NCI-H345 (cell line): ENCODE results near the gene ST7.
"Not testable (repeated sequence)": the region's sequence is repeated elsewhere in the genome, so short reads cannot be mapped to it uniquely, and the experiment has no call there.

Source experiments
- DNase-seq: peaks from one replicate; lab custom pipeline; 2025; lab: John Stamatoyannopoulos, UW

The ST7 gene

DNA sequence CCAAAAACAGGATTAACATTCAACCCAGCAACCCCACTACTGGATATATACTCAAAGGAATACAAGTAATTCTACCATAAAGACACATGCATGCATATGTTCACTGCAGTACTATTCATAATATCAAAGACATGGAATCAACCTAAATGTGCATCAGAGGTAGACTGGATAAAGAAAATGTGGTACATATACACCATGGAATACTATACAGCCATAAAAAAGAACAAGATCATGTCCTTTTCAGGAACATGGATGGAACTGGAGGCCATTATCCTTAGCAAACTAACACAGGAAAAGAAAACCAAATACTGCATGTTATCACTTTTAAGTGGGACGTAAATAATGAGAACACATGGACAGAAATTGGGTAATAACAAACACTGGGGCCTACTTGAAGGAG is 77.5 kb downstream of the ST7 start:
- DNase-seq = not testable (repeated sequence)

DNA sequence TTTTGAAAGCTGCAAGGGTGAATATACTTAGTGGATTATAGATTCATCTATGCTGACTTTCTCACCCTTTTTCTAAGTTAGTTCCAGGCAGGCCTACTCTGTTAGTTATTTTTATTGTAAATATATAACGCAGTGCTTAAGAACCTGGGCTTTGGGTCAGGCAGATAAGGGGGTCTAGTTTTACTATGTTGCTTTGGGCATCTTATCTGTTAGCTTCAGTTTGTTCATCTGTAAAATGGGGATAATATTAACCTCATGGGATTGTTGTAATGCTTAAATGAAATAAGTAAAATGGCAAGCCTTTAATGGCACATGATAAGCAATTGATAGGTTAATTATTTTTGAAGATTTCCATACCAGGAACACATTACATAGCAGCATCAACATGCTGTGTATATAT is 79.5 kb downstream of the ST7 start:
- no peak for DNase-seq

DNA sequence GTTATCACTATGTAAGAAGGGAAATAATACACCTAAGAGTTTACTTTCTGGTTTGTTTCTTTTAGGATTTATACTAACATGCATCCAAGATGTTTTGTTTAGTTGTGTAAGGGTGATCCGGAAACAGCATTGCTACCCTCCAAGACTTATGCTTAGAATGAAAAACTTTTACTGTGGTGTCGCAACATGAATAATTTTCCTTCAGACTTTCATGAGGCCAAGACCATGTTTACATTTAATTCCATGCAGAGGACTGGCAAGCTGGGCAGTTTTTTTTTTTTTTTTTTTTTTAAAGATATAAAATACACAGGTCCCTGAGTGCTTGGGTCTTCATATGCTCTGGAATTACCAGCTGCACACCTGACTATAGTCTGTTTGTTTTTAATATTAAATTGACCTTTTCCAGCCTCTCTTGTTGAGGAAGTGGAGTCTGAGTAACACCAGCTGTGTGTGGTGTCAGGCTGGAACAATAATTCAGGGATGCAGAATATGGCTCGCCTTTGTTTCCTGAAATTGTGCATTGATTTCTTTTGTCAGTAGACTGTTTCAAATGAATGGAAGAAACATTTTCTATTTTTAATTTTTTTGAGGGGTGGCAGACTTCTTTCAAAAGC is 81.7 kb downstream of the ST7 start:
- DNase-seq = peak; percentile 17

GRCh38 chr7:117035465-117035862 is 82.2 kb downstream of the ST7 start:
- no peak for DNase-seq

DNA sequence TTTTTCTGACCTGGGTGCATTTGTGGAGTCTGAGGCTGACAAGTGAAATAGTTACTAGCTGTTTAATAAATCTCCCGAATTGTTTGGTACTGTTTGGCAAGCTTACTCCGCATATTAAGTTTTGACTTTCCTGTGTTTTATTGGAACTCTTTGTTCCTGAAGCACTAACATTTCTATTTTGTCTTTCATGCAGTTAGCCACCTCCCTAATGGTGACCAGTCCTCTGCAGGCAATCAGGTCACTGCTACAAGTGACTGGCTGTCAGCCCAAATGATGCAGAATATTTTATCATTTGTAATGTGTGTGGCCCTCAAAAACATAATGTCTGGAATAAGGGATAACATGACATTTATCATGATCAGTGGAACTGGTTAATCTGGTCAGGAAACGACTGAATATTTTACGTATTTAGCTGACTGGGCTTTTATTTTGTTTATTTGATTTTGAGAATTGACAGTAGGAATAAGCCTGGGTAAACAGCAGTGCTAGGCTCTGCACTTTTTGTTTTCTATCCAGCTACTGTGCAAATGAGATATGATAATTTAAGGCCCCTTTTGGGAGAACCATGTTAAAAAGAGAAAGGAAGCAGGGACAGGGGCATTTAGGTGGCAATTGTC is 82.9 kb downstream of the ST7 start:
- DNase-seq = no peak

GRCh38 chr7:117036836-117037235 is 83.5 kb downstream of the ST7 start:
- no peak for DNase-seq

DNA sequence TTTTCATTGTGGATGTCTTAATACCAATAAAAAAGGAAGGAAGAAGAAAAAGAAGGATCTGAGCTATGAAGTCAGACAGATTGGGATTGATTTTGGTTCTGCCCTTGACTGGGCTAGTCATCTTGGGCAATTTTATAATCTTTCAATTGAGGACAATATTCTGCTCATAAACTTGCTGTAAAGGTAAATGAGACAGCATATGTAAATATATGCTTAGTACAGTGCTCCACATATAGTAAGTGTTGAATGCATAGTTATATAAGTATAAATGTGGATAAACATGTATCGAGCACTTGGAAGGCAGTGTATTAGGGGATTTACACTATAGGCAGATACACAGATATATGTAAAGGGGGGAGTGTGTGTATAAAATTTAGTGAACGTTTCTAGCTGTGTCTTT is 85.1 kb downstream of the ST7 start:
- DNase-seq = no peak

GRCh38 chr7:117041007-117041406 is 87.7 kb downstream of the ST7 start:
- DNase-seq = no peak

DNA sequence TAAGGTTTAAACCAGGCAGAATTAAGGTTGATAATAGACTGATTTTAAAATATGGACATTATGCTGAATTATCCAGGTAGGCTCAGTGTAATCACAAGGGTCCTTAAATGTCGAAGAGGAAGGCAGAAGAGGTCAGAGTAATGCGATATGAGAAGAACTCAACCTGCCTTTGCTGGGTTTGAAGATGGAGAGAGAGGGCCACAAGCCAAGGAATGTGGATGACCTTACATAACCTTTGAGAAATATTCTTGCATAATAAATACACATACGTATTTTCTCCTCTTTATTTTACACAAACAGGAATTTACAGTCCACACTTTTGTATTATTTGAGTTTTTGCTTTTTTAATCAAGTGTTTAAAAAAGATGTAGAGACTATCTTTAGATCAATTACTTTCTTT is 88.5 kb downstream of the ST7 start:
- DNase-seq = no peak

- DNase-seq = no peak
Observed at GRCh38 chr7:117043108-117043825, 90.0 kb downstream of the ST7 start.

DNA sequence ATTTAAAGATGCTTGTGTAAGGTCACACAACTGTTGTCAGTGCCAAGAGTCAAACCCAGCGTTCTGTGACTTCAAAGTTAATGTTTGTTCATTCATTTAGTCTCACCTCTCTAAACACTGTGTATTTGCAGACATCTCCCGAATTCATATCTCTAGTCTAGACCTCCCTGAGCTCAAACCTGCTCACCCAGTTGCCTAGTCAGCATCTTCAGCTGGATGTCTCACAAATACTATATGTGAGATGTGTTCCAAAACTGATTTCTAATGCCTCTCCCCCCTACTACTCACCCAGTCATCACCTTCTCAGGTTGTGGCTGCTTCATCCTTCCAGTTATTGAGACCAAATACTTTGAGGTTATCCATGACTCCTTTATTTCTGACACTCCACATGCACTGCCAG is 91.4 kb downstream of the ST7 start:
- no peak for DNase-seq

DNA sequence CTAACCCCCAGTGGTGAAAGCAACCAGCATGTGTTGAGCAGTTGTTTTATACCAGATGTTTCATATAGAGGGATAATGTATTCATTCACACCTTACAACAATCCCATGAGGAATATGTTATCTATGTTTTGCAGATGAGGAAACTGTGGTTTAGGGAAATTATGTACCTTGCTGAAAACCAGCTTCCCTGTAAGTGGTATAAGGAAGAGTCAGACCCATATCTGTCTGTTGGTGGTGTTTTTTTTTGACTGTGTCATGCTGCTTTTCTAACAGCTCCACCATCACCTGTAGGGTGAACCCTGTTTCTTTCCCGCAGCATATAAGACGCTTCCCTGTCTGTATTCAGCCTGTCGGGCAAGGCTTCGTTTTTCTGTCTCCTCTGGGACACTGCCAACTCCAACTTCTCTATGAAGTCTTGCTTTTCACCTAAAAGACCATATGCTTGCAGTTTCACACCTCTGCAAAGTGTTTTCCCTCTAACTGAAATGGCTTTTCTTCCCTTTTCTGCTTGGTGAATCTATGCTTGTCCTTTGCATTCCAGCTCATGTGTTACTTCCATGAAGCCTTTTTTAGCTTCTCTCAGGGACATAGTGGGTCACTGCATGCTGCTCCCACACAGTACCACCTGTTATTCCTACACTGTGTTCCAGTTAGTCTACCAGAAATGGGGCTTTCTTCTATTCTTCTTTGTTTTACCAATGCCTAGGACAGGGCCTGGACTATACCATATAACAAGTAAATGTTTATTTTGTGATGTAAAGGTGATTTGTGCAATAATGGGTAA is 92.8 kb downstream of the ST7 start:
- DNase-seq = no peak

DNA sequence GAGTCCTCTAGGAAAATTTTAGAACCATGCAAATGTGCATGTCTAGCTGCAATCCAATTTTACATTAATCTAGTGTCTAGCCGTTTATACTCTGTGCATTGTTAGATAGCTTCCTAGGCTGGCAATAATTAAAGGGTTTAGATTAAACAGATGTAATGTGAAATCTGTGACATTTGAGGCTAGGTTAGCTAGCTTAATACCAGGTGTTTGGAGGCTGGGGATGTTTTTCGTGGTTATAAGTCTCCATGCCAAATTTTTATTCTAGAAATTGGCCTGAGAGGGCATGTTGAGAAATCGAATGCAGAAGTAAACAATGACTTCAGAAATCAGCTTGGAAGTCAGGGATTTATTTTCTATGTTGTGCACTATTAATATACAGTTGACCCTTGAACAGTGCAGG is 94.2 kb downstream of the ST7 start:
- DNase-seq = no peak

- DNase-seq = no peak
Observed at GRCh38 chr7:117048114-117048866, 95.0 kb downstream of the ST7 start.

DNA sequence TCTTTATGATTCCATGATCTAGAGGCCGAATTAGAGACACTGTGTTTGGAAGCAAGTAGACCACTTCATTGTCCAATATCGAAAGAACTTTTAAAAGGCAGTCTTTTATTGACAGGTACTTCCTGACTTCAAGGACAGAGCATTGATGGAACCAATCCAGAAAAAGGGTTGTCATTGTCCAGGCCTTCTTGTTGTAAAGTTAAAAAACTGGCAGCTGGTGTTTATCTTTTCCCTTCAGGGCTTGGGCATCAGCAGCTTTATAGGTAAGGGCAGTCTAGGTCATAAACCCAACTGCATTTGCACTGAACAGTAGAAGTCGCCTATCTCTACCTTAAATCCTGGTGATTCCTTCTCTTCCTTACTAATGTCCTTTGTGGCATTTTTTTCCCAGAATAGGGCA is 95.6 kb downstream of the ST7 start:
- peak; percentile 36 for DNase-seq

DNA sequence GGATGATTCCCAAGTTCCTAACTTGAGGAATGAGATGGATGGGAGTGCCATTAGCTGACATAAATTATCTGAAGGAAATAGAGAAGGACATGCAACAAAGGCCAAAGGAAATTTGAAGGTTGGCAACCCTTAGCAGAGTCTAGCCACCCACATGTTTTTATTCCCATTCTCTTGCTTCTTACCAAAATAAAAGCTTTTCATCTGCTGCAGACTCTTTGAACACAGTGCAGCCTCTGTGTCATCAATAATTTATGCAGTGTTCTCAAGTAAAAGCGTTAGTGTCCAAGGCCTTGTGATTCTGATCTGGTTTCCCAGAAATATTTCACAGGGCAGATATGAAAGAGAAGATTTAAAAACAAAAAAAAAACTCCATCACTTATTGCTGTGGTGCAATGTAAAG is 98.5 kb downstream of the ST7 start:
- no peak for DNase-seq

- DNase-seq = no peak
Observed at GRCh38 chr7:117053432-117053831, 100.1 kb downstream of the ST7 start.

DNA sequence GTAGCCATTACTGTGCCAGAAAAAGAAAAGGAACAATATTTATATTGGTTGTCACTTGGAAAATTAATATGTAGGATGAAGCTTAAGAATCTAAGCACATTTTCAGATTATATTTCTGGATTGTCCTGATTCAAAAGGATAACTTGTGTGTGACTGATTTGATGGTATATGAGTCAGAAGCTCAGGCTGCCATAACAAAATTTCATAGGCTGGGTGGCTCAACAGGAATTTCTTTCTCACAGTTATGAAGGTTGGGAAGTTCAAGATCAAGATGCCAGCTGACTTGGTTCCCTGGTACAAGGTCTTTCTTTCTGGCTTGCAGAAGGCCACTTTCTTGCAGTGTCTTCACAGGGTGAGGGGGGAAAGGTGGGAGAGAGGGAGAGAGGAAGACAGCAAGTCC is 108.5 kb downstream of the ST7 start:
- DNase-seq = no peak

DNA sequence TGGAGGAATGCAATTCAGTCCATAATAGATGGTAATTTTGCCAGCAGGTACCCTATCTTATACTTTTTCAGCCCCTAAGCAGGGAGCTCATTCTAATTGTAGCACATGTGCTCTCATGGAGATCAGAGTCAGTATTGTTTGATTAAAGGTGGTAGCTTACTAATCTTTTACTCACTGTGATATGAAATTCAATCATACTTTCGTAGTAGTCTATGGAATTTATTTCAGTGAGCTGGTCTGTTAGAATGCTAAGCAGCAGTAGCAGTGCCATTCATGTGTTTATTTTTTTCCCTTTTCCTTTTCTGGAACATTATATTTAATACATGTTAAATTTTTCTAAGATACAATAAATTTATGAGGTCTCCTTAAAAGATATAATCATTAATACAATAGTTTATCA is 109.0 kb downstream of the ST7 start:
- no peak for DNase-seq

DNA sequence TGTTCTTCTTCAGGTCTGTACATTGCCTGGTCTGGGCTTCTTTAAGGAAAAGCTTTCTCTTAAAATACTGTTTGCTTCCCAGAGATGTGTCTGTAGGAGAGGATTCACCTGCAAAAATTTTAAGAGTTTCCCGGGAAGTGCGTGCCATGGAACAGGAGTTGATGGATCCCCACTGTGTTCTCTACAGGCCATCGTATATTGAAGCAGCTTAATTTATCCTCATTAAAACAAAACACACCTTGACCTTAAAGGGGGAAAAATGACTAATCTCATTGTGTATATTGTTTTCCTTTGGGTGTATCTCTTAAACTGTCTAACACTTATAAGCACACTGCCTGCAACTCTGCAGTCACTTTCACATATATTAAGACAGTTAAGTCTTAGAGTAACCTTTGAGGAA is 111.4 kb downstream of the ST7 start:
- no peak for DNase-seq

DNA sequence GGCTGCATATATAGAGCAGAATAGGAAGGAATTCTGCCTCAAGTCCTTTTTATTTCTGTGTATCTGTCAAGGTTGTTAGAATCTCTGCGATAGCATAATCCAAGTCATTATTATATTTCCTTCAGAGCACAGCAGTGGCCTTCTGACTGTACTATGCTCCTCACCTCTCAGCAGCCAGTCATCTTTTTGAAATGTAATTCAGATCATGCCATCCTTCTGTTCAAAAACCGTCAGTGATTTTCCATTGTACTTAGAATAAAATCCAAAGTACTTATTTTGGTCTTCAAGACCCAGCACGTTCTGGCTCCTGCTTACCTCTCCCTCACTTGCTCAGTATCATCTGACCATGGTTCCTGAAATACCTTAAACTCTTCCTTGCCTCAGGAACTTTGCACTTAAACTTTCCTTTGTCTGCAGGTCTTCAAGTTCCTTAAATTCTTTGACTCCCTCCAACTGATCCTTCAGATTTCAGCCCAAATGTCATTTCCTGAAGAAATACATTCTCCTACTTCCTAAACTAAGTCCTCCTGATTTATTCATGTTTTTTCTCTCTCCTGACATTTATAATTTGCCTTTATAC is 112.4 kb downstream of the ST7 start:
- DNase-seq = no peak

DNA sequence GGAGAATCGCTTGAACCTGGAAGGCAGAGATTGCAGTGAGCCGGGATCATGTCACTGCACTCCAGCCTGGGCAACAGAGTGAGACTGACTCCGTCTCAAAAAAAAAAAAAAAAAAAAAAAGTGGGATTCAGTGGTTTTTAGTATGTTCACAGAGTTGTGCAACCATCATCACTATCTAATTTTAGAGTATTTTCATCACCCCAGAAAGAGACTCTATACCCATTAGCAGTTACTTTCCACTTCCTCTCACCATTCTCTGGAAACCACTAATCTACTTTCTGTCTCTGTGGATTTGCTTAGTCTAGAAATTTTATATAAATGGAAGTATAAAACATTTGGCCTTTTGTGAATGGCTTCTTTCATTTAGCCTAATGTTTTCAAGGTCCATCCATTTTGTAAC is 113.4 kb downstream of the ST7 start:
- no peak for DNase-seq
